Activated naive CD8-positive, alpha-beta T cell treated with anti-CD3 and anti-CD28 coated beads, Interleukin-2, amount 10 ng/mL, durations not matched to agents 7 days and 5 days (primary cell): ENCODE data around the gene STARD13. TPM values are rescaled to one million over a fixed set of nuclear protein-coding genes. Genes with fewer than 3 reads are reported as not detected.

Experiments used
- ATAC-seq: fragments of 150-1000 bp; cut with Tn5 transposase; one replicate; pipeline ENCODE4 v1.10.0; 2021; ENCODE audit warnings: low read depth, moderate library complexity
- POLR2A ChIA-PET: fragments of 350-600 bp; sonication (Branson Sonifier 250); formaldehyde crosslinking; loops from one replicate; lab custom pipeline; 2021; ENCODE audit warnings: antibody characterized with exemption; lab: Charles Lee
- DNase-seq: peaks from one replicate; pipeline ENCODE4 v3.0.0; 2021
- H3K27ac Mint-ChIP-seq: one replicate; pipeline ENCODE4 v1.8.0; 2022; ENCODE audit warnings: mild to moderate bottlenecking, mixed read lengths
- H3K27me3 Mint-ChIP-seq: one replicate; pipeline ENCODE4 v1.8.0; 2022; ENCODE audit warnings: mild to moderate bottlenecking, moderate library complexity, mixed read lengths
- H3K36me3 Mint-ChIP-seq: one replicate; pipeline ENCODE4 v1.8.0; 2021; ENCODE audit warnings: mild to moderate bottlenecking, mixed read lengths
- H3K4me1 Mint-ChIP-seq: one replicate; pipeline ENCODE4 v1.8.0; 2021; ENCODE audit warnings: mixed read lengths
- H3K4me3 Mint-ChIP-seq: one replicate; pipeline ENCODE4 v1.8.0; 2022; ENCODE audit warnings: mild to moderate bottlenecking, moderate library complexity, mixed read lengths
- H3K9me3 Mint-ChIP-seq: one replicate; pipeline ENCODE4 v1.8.0; 2021; ENCODE audit warnings: mixed read lengths
- total RNA-seq, 2 experiments: library from RNA; stranded (reverse); gene quantifications; one replicate each; pipeline ENCODE4 v1.2.3, GENCODE V29; 2021

Gene STARD13
- total RNA-seq, 2 experiments from 2014 or later = 0.17 to 0.33 TPM

DNA sequence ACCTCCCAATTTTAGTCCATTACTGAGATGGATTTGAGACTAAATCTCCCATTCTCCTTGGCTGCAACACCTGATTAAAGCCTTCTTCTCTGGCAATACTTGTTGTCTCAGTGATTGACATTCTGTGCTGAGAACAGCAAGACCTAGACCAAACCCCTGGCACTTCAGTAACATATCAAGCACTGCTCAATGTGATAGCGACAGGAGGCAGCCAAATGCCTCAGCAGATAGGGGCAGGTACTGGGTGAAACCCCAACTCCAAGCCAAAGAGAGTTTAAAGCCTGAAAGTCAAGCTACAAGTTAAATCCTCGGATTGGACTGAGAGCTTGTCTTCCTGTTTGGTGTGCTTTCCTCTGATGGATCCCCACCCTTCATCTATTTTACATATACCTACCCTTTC lies 52.7 kb downstream of the STARD13 start:
- POLR2A ChIA-PET = no interaction called here
- no peak for DNase-seq
- H3K4me1 Mint-ChIP-seq = peaks cover 3% of the 10 kb centered on the region
- H3K27ac Mint-ChIP-seq = no peak overlapping the region
- no peaks in the 10 kb centered on the region for H3K36me3 Mint-ChIP-seq
- peaks cover 3% of the 10 kb centered on the region for H3K9me3 Mint-ChIP-seq
- ATAC-seq = no peak
- H3K4me3 Mint-ChIP-seq = no peak overlapping the region
- peaks cover 7% of the 10 kb centered on the region for H3K27me3 Mint-ChIP-seq

DNA sequence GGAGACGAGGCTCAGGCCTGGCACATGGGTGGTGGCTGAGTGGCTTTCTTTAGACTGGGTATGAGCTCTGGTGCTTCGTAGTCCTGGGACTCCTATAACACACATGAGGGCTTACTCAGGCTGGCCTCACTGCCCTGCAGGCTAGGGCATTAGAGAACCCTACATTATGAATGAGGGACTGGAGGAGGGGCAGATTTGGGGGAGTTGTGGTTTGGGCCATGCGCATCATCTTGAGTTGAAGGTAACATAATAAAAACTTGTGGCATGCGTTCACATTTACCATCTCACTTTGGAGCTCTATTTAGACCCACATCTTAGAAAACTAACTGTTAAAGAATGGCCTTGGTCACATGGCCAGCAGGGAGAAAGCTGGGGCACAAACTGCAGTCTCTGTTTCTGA lies 54.2 kb downstream of the STARD13 start:
- Mint-ChIP-seq H3K9me3 (peaks cover 3% of the 10 kb centered on the region), H3K4me1 (peaks cover 5% of the 10 kb centered on the region), H3K4me3 (no peak overlapping the region), H3K36me3 (no peaks in the 10 kb centered on the region), H3K27ac (no peak overlapping the region), H3K27me3 (peaks cover 7% of the 10 kb centered on the region)
- POLR2A ChIA-PET = no interaction called here
- DNase-seq (no peak), ATAC-seq (no peak)

DNA sequence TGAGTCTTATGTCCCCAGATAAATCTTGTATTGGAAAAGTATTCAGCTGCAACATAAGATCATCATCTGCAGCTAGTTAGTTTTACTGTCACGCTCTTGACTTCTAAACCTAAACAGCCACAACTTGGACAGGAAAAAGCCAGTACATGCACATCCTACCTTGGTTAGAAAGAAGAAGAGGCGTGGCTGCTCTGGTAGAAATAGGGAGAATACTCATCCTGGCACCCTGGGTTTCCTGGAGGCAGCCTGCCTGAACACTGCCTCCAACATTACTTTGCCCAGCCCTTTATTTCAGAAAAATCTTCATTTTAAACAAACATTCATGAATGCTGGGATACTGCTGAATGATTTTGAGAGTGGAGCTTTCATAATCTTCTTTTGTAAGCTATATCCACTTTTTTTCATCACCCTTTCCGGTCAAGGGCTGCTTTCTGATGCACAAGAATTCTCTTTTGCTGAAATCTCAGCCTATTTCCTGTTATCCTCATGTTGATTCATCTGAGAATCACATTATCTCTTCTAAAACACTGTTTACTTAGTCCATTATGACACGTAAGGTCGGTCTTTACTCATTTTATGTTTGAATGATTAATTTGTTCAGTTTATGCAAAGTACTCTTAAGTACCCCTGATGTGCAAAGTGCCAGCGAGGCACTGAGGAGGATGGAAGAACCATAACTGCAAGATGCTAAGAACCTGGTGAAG lies 55.2 kb downstream of the STARD13 start:
- Mint-ChIP-seq H3K36me3 (no peaks in the 10 kb centered on the region), H3K4me3 (no peak overlapping the region), H3K4me1 (peaks cover 5% of the 10 kb centered on the region), H3K9me3 (peaks cover 3% of the 10 kb centered on the region), H3K27me3 (peaks cover 7% of the 10 kb centered on the region), H3K27ac (no peak overlapping the region)
- ATAC-seq (no peak), DNase-seq (no peak)
- POLR2A ChIA-PET = no interaction called here

- peaks cover 9% of the 10 kb centered on the region for H3K27me3 Mint-ChIP-seq
- H3K27ac Mint-ChIP-seq = no peak overlapping the region
- POLR2A ChIA-PET = no interaction called here
- ATAC-seq (no peak), DNase-seq (no peak)
- H3K36me3 Mint-ChIP-seq = no peaks in the 10 kb centered on the region
- H3K9me3 Mint-ChIP-seq = peaks cover 3% of the 10 kb centered on the region
- peaks cover 5% of the 10 kb centered on the region for H3K4me1 Mint-ChIP-seq
- H3K4me3 Mint-ChIP-seq = no peak overlapping the region
These were observed 55.9 kb downstream of the STARD13 start for GRCh38 chr13:33229446-33230177.

DNA sequence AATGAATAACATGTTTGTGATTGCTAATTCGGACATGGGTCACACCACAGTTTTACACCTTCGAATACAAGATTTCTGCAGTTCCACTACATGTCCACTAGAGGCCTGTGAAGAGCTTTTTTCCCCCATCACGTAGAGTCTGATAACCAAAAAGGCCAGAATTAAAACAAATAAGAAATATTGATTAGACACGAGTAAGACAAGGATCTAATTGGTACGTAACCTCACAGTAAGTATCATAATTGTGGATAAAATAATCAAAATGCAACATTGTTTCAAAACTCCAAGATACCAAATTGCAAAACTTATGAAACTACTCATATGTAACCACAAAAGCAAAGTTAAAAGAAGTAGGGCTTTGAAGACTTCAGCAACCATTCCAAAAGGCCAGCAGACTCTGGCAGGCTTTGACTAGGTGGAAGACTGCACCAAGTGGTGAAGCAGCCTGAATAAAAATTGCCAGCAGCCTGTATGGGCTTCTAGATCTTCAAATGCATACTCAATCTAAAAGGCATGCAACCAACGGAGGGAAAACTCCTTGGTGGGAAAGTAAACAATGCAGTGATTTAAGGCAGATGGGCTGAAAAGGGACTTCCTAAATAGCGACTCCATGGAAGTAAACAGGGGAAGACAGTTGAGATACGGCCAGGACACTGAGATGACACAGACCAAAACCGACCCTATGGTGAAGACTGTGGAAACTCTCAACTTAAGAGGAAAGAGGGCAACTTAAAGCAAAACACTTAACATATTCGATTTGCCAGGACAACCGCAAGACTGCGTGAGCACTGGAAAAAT lies 56.7 kb downstream of the STARD13 start:
- ATAC-seq = no peak
- POLR2A ChIA-PET = interaction anchor here (0.6 kb wide), 1 partner anchor 107 kb away, joined by 4 read pairs; no protein-coding TSS in a partner anchor
- H3K27me3 Mint-ChIP-seq = peaks cover 9% of the 10 kb centered on the region
- H3K9me3 Mint-ChIP-seq = peaks cover 3% of the 10 kb centered on the region
- H3K27ac Mint-ChIP-seq = no peak overlapping the region
- DNase-seq = no peak
- H3K4me1 Mint-ChIP-seq = peaks cover 5% of the 10 kb centered on the region
- no peak overlapping the region for H3K4me3 Mint-ChIP-seq
- no peaks in the 10 kb centered on the region for H3K36me3 Mint-ChIP-seq

DNA sequence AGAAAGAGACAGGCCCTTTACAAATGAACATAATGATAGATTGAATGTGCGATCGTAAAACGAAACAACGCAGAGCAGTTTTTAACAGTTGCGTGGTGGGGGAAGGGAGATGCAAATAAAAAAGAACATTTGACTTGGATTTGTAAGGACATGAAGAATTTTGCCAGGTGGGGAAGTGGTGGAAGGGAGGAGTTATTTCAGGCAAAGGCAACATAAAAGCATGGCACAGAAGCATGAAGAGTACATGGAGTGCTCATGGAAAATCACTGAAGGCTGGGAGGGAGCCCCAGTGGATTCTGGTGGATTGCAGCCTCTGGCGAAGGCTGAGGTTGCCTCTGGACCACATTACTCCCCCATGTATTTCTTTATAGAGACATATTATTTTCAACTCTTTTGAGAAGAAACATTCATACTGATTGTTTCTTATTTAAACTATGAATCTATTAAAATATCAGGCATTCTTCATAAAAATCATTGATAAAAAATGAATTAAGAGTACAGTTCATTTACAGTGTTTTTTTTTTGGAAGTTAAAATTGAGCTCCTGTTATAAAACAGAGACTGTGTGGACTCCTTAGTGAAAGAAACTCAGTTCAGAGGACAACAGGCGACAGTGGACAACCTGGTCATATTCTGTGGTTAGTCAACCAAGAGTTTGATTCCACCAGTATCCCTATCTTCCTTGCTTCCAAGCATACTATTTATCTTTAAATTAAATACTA lies 57.5 kb downstream of the STARD13 start:
- peaks cover 3% of the 10 kb centered on the region for H3K9me3 Mint-ChIP-seq
- no peak for ATAC-seq
- H3K36me3 Mint-ChIP-seq = no peaks in the 10 kb centered on the region
- H3K4me3 Mint-ChIP-seq = no peak overlapping the region
- DNase-seq = no peak
- H3K27ac Mint-ChIP-seq = no peak overlapping the region
- H3K4me1 Mint-ChIP-seq = peaks cover 5% of the 10 kb centered on the region
- H3K27me3 Mint-ChIP-seq = peaks cover 9% of the 10 kb centered on the region
- POLR2A ChIA-PET = interaction anchor here (0.6 kb wide), 1 partner anchor 106 kb away, joined by 4 read pairs; no protein-coding TSS in a partner anchor

- ATAC-seq = no peak
- POLR2A ChIA-PET = no interaction called here
- no peak for DNase-seq
- Mint-ChIP-seq H3K36me3 (no peaks in the 10 kb centered on the region), H3K27ac (no peak overlapping the region), H3K4me3 (no peak overlapping the region), H3K9me3 (no peaks in the 10 kb centered on the region), H3K27me3 (peaks cover 9% of the 10 kb centered on the region), H3K4me1 (peaks cover 5% of the 10 kb centered on the region)
These were observed 60.9 kb downstream of the STARD13 start for GRCh38 chr13:33224686-33225085.

- ATAC-seq (no peak), DNase-seq (no peak)
- no peaks in the 10 kb centered on the region for H3K9me3 Mint-ChIP-seq
- H3K4me3 Mint-ChIP-seq = no peak overlapping the region
- POLR2A ChIA-PET = no interaction called here
- H3K36me3 Mint-ChIP-seq = no peaks in the 10 kb centered on the region
- no peak overlapping the region for H3K27ac Mint-ChIP-seq
- H3K4me1 Mint-ChIP-seq = peaks cover 5% of the 10 kb centered on the region
- peaks cover 9% of the 10 kb centered on the region for H3K27me3 Mint-ChIP-seq
These were observed 61.4 kb downstream of the STARD13 start for GRCh38 chr13:33224191-33224590.

DNA sequence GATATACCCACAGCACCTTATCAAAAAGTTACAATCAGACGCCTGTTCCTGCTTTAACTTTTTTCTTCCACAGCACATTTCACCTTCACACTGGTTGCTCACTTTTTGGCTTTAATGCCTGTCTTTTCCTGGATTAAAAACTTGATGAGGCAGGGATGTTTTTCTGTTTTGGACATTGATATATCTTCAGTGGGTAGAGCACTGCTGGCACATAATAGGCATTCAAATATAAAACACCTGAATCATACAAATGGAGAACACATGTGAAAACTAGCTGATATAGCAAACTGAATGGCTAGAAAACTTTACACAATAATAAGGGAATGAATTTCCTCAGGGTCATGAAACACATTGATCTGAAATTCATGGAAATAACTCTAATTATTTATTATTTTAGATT lies 65.6 kb downstream of the STARD13 start:
- H3K27me3 Mint-ChIP-seq = peaks cover 4% of the 10 kb centered on the region
- no peaks in the 10 kb centered on the region for H3K36me3 Mint-ChIP-seq
- H3K27ac Mint-ChIP-seq = no peak overlapping the region
- no peaks in the 10 kb centered on the region for H3K4me1 Mint-ChIP-seq
- no peak for DNase-seq
- no peaks in the 10 kb centered on the region for H3K9me3 Mint-ChIP-seq
- no peak for ATAC-seq
- no peak overlapping the region for H3K4me3 Mint-ChIP-seq
- POLR2A ChIA-PET = interaction anchor here (0.6 kb wide), 1 partner anchor 40 kb away, joined by 4 read pairs; no protein-coding TSS in a partner anchor

- Mint-ChIP-seq H3K4me1 (no peaks in the 10 kb centered on the region), H3K27me3 (peaks cover 4% of the 10 kb centered on the region), H3K9me3 (no peaks in the 10 kb centered on the region), H3K4me3 (no peak overlapping the region), H3K27ac (no peak overlapping the region), H3K36me3 (no peaks in the 10 kb centered on the region)
- POLR2A ChIA-PET = no interaction called here
- ATAC-seq (no peak), DNase-seq (no peak)
These were observed 67.1 kb downstream of the STARD13 start for GRCh38 chr13:33218426-33218825.

DNA sequence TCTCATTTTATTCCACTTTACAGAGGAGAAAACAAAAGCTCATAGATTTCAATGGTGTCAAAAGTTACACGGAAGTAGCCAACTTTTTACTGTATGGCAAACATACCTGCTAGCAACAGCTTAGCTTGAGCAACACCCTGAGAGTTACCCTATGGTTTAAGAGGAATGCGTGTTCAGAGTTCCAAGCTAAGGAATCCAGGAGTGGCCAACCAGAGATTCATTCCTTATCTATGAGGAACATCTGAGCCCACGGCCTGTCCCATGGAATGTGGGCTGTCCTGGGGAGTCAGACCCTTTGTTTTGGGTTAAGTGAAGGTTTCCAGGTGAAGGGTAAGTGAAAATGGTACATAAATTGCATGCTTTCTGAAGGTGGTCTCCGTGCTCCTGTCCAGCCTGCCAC lies 67.5 kb downstream of the STARD13 start:
- H3K4me1 Mint-ChIP-seq = no peaks in the 10 kb centered on the region

GRCh38 chr13:33217256-33217655 lies 68.3 kb downstream of the STARD13 start:
- ATAC-seq (no peak), DNase-seq (no peak)
- Mint-ChIP-seq H3K27me3 (peaks cover 4% of the 10 kb centered on the region), H3K36me3 (no peaks in the 10 kb centered on the region), H3K9me3 (no peaks in the 10 kb centered on the region), H3K4me3 (no peak overlapping the region), H3K4me1 (no peaks in the 10 kb centered on the region), H3K27ac (no peak overlapping the region)
- POLR2A ChIA-PET = no interaction called here

More for the DNA sequence above, 67.5 kb downstream of the STARD13 start:
- DNase-seq (no peak), ATAC-seq (no peak)
- Mint-ChIP-seq H3K27me3 (peaks cover 4% of the 10 kb centered on the region), H3K27ac (no peak overlapping the region), H3K4me3 (no peak overlapping the region), H3K36me3 (no peaks in the 10 kb centered on the region), H3K9me3 (no peaks in the 10 kb centered on the region)
- POLR2A ChIA-PET = no interaction called here

DNA sequence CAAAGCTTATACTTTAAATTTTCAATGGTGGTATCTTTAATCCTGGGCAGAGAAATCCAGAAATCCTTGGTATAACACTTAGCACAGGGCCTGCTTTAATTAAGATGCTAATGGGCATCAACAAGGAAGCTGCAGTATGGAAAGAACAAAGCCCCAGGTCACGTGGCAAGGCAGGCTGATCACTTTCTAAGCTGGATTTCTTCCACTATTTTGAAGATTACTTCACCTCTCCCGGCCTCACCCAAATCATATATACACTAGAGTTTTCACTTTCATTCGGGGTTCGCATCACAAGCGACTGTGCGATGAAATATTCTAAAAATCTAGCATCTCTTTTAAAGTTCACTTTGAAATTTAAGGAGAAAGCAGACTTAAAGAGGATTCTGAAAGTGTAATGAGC lies 71.8 kb downstream of the STARD13 start:
- Mint-ChIP-seq H3K36me3 (no peaks in the 10 kb centered on the region), H3K27ac (no peak overlapping the region), H3K4me3 (no peak overlapping the region), H3K4me1 (no peaks in the 10 kb centered on the region), H3K27me3 (peaks cover 12% of the 10 kb centered on the region), H3K9me3 (no peaks in the 10 kb centered on the region)
- DNase-seq = no peak
- POLR2A ChIA-PET = no interaction called here
- ATAC-seq = no peak
